Stimulated activated CD8-positive, alpha-beta memory T cell treated with anti-CD3 and anti-CD28 coated beads, Interleukin-7, amount 100 ng/mL, for 48 hours (primary cell): ENCODE data around the gene TPGS1.

ENCODE experiments used
- DNase-seq, 2 donors: peaks; one replicate each; pipeline ENCODE4 v3.0.0-alpha.2; 2020; ENCODE audit warnings: low read depth in 1 of 2; ENCODE audit errors: extremely low read depth in 1 of 2

Gene TPGS1

DNA sequence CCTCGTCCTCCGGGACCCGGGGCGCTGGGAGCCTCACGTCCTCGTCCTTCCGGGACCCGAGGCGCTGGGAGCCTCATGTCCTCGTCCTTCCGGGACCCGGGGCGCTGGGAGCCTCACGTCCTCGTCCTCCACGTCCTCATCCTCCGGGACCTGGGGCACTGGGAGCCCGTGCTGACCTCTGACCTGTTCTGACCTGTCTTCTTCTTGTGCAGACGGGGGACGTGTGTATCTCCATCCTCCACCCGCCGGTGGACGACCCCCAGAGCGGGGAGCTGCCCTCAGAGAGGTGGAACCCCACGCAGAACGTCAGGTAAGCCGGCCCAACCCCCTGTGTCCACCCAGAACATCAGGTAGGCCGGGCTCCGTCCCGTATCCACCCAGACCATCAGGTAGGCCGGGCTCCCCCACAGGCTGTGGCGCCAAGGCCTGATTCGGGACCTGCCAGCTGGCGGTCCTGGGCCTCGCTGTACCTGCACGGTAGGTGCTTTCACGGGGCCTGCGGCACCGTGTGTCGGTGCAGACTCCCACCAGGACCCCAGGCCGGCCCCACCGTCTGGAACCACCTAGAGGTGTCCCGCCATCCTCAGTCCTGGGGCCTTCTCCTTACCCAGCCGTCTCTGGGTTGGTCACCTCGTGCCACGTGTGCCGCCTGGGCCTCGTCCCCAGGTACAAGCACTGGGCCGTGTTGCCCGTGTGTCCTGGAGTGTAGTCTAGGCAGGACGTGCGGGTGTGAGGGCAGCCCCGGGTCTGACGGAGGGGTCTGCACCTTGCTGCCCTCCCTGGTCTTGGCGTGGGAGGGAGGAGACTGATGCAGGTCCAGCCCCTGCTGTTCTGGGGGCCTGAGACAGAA is 29.0 kb downstream of the TPGS1 start:
- no peak for DNase-seq

DNA sequence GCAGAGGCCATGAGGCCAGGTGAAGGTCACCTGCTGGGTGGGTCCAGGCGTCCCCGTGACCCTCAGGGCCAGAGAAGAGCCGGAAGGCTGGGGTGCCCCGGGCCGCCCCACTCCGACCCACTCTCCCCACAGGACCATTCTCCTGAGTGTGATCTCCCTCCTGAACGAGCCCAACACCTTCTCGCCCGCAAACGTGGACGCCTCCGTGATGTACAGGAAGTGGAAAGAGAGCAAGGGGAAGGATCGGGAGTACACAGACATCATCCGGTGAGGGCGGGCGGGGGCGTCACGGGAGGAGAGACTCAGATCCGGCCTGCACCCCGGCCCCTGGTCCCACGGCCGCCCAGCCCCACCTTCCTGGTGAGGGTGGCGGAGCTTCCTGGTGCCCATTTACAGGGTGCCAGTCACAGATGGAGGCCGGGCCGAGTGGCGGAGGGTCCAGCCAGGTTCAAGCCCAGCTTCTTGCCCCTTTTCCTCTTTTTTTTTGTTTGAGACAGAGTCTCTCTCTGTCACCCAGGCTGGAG is 29.6 kb downstream of the TPGS1 start:
- no peak for DNase-seq

- DNase-seq: no peak
These were observed 31.5 kb downstream of the TPGS1 start for GRCh38 chr19:538641-539428.

- no peak for DNase-seq
These were observed 32.2 kb downstream of the TPGS1 start for GRCh38 chr19:539429-540030.

DNA sequence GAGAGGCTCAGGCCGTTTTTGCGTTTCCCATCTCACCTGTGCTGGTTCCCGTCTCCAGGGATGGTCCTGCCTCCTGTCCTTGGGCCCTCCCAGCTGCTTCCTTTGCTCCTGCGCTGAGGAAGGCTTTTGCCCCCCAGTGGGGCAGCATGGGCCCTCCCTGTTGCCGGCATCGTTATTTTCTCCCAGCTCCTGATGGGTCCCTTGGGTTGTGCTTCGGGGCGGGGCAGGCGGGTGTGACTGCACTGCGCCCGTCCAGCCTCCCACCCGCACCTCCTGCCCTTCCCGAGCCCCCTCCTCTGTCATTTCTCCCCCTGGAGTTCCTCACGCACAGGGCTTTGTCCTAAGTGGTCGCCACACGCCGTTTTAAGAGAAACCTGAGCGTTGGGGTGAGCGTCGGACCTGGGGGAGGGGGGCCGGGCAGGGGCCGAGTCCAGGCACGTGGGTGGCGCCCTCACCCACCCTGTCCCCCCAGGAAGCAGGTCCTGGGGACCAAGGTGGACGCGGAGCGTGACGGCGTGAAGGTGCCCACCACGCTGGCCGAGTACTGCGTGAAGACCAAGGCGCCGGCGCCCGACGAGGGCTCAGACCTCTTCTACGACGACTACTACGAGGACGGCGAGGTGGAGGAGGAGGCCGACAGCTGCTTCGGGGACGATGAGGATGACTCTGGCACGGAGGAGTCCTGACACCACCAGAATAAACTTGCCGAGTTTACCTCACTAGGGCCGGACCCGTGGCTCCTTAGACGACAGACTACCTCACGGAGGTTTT is 33.8 kb downstream of the TPGS1 start:
- no peak for DNase-seq

DNA sequence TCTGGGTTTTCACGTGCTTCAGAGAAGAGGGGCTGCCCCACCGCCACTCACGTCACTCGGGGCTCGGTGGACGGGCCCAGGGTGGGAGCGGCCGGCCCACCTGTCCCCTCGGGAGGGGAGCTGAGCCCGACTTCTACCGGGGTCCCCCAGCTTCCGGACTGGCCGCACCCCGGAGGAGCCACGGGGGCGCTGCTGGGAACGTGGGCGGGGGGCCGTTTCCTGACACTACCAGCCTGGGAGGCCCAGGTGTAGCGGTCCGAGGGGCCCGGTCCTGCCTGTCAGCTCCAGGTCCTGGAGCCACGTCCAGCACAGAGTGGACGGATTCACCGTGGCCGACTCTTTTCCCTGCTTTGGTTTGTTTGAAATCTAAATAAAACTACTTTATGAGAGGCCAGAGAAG is 34.4 kb downstream of the TPGS1 start:
- DNase-seq: no peak

DNA sequence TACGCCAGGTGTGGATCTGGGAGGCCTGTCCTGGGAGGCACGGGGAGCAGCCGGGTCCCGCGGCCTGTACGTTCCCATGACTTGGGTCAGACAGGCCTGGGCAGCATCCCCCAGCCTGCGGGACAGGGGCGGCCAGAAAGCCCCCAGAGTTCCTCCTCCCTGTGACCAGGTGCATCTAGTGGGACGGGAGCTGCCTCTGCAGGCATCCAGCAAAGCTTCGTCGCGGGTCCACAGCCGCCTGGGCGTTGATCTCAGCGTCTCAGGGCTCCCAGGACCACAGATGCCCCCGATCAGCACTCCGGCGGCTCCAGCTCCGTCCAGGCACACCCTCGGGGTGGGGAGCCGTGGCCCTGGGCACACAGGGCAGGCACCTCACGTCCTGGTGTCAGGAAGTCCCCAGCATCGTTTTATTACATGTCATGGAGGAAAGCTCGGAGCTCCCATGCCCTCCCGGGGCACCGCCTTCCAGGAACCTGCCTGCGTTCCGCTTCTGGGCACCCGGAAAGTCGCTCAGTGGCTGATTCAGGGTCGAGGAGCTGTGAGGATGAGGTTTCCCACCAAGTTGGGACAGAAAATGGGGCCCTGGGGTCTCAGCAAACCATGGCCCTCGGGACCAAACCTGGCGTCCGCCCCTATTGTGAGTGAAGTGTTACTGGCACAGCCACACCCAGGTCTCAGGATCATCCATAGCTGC is 35.0 kb downstream of the TPGS1 start:
- DNase-seq: no peak

- DNase-seq: peak; percentile 60
These were observed 36.8 kb downstream of the TPGS1 start, which contains the start of gene GZMM for GRCh38 chr19:543910-544608. TSS of gene GZMM (plus strand) at chr19:544053. CDS start at chr19:544072, 19 bp downstream.

- no peak for DNase-seq
These were observed 39.8 kb downstream of the TPGS1 start for GRCh38 chr19:547117-547516.

GRCh38 chr19:547836-548720 is 40.8 kb downstream of the TPGS1 start:
- DNase-seq: no peak

DNA sequence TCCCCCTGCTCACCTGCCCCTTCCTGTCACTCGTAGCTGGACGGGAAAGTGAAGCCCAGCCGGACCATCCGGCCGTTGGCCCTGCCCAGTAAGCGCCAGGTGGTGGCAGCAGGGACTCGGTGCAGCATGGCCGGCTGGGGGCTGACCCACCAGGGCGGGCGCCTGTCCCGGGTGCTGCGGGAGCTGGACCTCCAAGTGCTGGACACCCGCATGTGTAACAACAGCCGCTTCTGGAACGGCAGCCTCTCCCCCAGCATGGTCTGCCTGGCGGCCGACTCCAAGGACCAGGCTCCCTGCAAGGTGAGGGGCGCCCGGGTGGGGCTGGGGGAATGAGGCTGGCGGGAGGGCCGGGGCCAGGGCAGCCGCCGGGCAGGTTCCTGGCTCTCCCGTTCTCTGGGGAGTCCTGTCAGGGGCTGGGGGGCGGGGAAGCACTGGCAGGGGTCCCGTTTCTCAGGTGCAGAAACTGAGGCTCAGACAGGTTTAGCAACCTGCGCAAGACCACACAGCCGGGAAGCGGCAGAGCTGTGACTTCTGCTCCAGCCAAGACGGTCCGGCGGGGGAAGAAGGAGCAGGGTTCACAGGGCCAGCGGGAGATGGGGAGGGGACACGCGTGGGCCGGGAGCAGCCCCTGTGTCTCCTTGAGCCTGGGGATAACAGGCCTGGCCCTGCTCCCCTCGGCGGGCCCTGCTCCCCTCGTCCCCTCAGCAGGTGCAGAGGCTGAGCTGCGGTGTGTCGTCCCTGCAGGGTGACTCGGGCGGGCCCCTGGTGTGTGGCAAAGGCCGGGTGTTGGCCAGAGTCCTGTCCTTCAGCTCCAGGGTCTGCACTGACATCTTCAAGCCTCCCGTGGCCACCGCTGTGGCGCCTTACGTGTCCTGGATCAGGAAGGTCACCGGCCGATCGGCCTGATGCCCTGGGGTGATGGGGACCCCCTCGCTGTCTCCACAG is 41.9 kb downstream of the TPGS1 start:
- no peak for DNase-seq

DNA sequence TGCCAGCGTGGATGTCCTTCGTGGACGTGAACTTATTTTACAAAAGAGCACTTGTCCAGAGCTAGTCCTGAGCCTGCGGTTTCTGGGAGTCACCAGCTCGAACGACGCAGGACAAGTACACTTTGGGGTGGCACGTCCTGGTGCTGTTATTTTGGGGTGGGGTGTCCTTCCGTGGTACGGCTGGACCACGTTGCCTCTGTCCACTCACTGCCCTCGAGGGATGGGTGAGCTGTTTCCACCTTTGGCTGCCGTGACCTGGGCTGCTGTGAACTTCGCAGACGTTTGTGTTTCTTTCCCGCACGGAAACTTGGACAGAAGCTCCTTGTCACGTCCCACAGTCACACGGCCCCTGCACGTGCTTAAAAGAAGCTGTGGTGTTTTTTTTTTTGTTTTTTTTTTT is 47.5 kb downstream of the TPGS1 start:
- DNase-seq: no peak

- DNase-seq: no peak
These were observed 48.1 kb downstream of the TPGS1 start for GRCh38 chr19:555474-555808.

DNA sequence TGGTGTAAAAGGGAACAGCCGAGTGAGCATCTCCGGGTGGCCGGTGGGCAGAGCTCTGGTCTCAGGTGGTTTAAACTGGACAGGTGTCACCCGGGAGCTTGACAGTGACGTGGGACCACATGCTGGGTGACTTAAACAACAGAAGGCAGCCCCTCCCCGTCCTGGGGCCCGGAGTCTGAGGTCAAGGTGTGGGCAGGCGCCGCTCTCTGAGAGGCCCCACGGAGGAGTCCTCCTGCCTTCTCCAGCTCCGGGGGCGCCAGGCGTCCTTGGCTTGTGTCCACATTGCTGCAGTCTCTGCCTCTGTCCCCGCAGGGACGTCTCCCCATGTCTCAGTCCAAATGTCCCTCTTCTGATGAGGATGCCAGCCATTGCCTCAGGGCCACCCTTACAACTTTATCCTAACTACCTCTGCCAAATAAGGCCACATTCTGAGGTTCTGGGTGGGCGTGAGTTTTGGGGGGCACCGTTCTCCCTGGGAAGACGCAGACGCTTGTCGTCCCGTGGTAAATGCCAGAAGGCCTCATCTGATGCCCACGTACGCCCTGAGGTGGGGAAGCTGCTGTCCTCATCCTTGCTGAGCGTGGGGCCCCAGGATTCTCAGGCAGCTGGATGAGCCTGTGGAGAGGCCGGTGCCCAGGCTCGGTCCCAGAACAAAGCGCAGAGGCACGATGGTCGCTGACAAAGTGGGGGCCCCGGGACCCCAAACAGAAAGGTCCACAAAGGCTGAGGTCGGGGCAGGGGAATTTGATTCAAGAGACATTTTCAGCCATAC is 49.5 kb downstream of the TPGS1 start:
- no peak for DNase-seq

- no peak for DNase-seq
These were observed 51.6 kb downstream of the TPGS1 start for GRCh38 chr19:558770-559439.

GRCh38 chr19:560121-560520 is 52.8 kb downstream of the TPGS1 start:
- no peak for DNase-seq
